Glomerular visceral epithelial cell (primary cell): ENCODE results near the gene NUP42.
A peak's percentile ranks its signal among the peaks of the same experiment; 100 is the strongest.

Source experiments
- DNase-seq: peaks from one replicate; pipeline ENCODE4 v3.0.0-alpha.2; 2016; ENCODE audit errors: extremely low spot score

The NUP42 gene

GRCh38 chr7:23234569-23235296 lies 52.9 kb downstream of the NUP42 start:
- DNase-seq, result no peak

- peak; percentile 60 for DNase-seq
Measured at GRCh38 chr7:23235813-23236221, 54.0 kb downstream of the NUP42 start.

- DNase-seq, result no peak
Measured at GRCh38 chr7:23237000-23237399, 55.2 kb downstream of the NUP42 start.

- no peak for DNase-seq
Measured at GRCh38 chr7:23238983-23239652, 57.3 kb downstream of the NUP42 start.

GRCh38 chr7:23239698-23240097 lies 57.9 kb downstream of the NUP42 start:
- no peak for DNase-seq

- no peak for DNase-seq
Measured at GRCh38 chr7:23242321-23242720, 60.5 kb downstream of the NUP42 start.

GRCh38 chr7:23242935-23243334 lies 61.1 kb downstream of the NUP42 start:
- DNase-seq, result no peak

- no peak for DNase-seq
Measured at GRCh38 chr7:23246555-23246954, 64.7 kb downstream of the NUP42 start, which contains the start of gene GPNMB. Gene GPNMB (plus strand): TSS chr7:23246775. CDS start chr7:23246858, 83 bp downstream.

GRCh38 chr7:23247046-23247602 lies 65.3 kb downstream of the NUP42 start:
- DNase-seq, result no peak

GRCh38 chr7:23247603-23248335 lies 65.9 kb downstream of the NUP42 start:
- DNase-seq, result no peak

GRCh38 chr7:23249486-23249885 lies 67.6 kb downstream of the NUP42 start:
- no peak for DNase-seq
